HCT116 (cell line): ENCODE results near the gene CPN2.

Experiments used
- CBX3 ChIP-seq: IDR thresholded peaks from 2 replicates; pipeline ENCODE4 v1.6.1; 2012; ENCODE audit warnings: low read depth
- EGR1 ChIP-seq: IDR thresholded peaks from 2 replicates; pipeline ENCODE4 v1.6.1; 2012; ENCODE audit warnings: low read depth
- EZH2 ChIP-seq: fragments of 200-600 bp; sonication (generic); IDR thresholded peaks from 2 replicates; pipeline ENCODE4 v1.6.1; 2017; ENCODE audit warnings: antibody characterized with exemption, mixed run types
- EZH2phosphoT487 ChIP-seq: fragments of 200-600 bp; IDR thresholded peaks from 2 replicates; pipeline ENCODE4 v1.6.1; 2018; ENCODE audit warnings: antibody characterized with exemption, borderline replicate concordance
- POLR2A ChIP-seq: IDR thresholded peaks from 2 replicates; pipeline ENCODE4 v1.7.0; 2011; ENCODE audit warnings: borderline replicate concordance; ENCODE audit not compliant: insufficient read depth, insufficient read length; ENCODE audit errors: extremely low read depth
- POLR2AphosphoS5 ChIP-seq: IDR thresholded peaks from 2 replicates; pipeline ENCODE4 v1.6.1; 2011; ENCODE audit warnings: mild to moderate bottlenecking, low read depth, low read length, moderate library complexity
- RAD21 ChIP-seq: IDR thresholded peaks from 2 replicates; pipeline ENCODE4 v1.6.1; 2012; ENCODE audit warnings: low read depth, mild to moderate bottlenecking
- SIN3A ChIP-seq: IDR thresholded peaks from 2 replicates; pipeline ENCODE4 v1.6.1; 2012; ENCODE audit warnings: low read depth
- SP1 ChIP-seq: IDR thresholded peaks from 2 replicates; pipeline ENCODE4 v1.6.1; 2012; ENCODE audit warnings: low read depth
- ZNF274 ChIP-seq: fragments of 200-500 bp; sonication (Bioruptor generic); IDR thresholded peaks from 2 replicates; pipeline ENCODE4 v1.6.1; 2014; ENCODE audit warnings: mild to moderate bottlenecking, low read depth, low read length, inconsistent platforms
- TF ChIP-seq, protein P1 (sequence below), 3 experiments: fragments of 200-600 bp in 1 of 3; sonication (generic) in 1 of 3; IDR thresholded peaks in 2 of 3; conservative IDR thresholded peaks in 1 of 3; 2 replicates each; pipeline ENCODE4 v1.5.1; 2012 to 2017; ENCODE audit warnings: low read depth in 2 of 3, low read length in 2 of 3, antibody characterized with exemption in 1 of 3, borderline replicate concordance in 1 of 3, control low read depth in 1 of 3, mild to moderate bottlenecking in 1 of 3, mixed read lengths in 1 of 3, mixed run types in 1 of 3, moderate library complexity in 1 of 3; ENCODE audit not compliant: insufficient read depth in 1 of 3
- TF ChIP-seq, protein P2 (sequence below): IDR thresholded peaks from 2 replicates; pipeline ENCODE4 v1.6.1; 2012; ENCODE audit warnings: low read depth

DNA sequence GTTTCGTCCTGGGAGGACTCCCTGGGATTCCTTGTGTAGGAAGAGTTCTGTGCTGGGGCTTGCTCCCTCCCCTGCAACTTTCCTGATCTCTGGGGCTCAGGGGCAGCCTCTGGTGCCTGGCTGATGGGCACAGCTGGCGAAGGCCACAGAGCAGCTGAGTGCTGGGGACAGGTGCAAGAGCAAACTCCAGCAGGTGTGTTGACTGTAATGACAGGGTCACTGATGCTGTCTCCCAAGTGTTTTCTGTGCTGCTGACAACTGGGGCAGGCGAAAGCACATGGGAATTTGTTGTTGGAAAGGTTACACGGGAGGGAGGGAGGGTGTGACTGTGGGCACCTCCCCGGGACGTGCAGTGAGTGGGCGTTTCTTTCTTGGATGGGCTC lies 21.6 kb downstream of the CPN2 start:
- no peak for TF ChIP-seq ZNF274
- TF ChIP-seq, protein P1, sequence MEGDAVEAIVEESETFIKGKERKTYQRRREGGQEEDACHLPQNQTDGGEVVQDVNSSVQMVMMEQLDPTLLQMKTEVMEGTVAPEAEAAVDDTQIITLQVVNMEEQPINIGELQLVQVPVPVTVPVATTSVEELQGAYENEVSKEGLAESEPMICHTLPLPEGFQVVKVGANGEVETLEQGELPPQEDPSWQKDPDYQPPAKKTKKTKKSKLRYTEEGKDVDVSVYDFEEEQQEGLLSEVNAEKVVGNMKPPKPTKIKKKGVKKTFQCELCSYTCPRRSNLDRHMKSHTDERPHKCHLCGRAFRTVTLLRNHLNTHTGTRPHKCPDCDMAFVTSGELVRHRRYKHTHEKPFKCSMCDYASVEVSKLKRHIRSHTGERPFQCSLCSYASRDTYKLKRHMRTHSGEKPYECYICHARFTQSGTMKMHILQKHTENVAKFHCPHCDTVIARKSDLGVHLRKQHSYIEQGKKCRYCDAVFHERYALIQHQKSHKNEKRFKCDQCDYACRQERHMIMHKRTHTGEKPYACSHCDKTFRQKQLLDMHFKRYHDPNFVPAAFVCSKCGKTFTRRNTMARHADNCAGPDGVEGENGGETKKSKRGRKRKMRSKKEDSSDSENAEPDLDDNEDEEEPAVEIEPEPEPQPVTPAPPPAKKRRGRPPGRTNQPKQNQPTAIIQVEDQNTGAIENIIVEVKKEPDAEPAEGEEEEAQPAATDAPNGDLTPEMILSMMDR (IDR thresholded peaks at IDR 0.05 in 2 of 3, conservative IDR thresholded peaks at IDR 0.05 in 1 of 3; ENCODE audit: borderline replicate concordance in 1 of 3, insufficient read depth in 1 of 3, low read depth in 2 of 3, low read length in 2 of 3), result no peak
- no peak for TF ChIP-seq POLR2A
- TF ChIP-seq EZH2, result no peak
- TF ChIP-seq POLR2AphosphoS5, result no peak
- no peak for TF ChIP-seq EZH2phosphoT487
- TF ChIP-seq EGR1, result no peak
- no peak for TF ChIP-seq SIN3A
- no peak for TF ChIP-seq CBX3
- no peak for TF ChIP-seq RAD21
- TF ChIP-seq SP1, result no peak
- TF ChIP-seq, protein P2, sequence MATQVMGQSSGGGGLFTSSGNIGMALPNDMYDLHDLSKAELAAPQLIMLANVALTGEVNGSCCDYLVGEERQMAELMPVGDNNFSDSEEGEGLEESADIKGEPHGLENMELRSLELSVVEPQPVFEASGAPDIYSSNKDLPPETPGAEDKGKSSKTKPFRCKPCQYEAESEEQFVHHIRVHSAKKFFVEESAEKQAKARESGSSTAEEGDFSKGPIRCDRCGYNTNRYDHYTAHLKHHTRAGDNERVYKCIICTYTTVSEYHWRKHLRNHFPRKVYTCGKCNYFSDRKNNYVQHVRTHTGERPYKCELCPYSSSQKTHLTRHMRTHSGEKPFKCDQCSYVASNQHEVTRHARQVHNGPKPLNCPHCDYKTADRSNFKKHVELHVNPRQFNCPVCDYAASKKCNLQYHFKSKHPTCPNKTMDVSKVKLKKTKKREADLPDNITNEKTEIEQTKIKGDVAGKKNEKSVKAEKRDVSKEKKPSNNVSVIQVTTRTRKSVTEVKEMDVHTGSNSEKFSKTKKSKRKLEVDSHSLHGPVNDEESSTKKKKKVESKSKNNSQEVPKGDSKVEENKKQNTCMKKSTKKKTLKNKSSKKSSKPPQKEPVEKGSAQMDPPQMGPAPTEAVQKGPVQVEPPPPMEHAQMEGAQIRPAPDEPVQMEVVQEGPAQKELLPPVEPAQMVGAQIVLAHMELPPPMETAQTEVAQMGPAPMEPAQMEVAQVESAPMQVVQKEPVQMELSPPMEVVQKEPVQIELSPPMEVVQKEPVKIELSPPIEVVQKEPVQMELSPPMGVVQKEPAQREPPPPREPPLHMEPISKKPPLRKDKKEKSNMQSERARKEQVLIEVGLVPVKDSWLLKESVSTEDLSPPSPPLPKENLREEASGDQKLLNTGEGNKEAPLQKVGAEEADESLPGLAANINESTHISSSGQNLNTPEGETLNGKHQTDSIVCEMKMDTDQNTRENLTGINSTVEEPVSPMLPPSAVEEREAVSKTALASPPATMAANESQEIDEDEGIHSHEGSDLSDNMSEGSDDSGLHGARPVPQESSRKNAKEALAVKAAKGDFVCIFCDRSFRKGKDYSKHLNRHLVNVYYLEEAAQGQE, result no peak
